Raji (cell line): ENCODE measurements around the gene C22orf42.

Source experiments
- POLR2A ChIP-seq: IDR thresholded peaks from 2 replicates; pipeline ENCODE4 v1.6.1; 2011; ENCODE audit warnings: low read depth, low read length, control low read depth; ENCODE audit not compliant: insufficient read depth

C22orf42 gene

GRCh38 chr22:32127904-32128303, 31.2 kb downstream of the C22orf42 start:
- TF ChIP-seq POLR2A = no peak

DNA sequence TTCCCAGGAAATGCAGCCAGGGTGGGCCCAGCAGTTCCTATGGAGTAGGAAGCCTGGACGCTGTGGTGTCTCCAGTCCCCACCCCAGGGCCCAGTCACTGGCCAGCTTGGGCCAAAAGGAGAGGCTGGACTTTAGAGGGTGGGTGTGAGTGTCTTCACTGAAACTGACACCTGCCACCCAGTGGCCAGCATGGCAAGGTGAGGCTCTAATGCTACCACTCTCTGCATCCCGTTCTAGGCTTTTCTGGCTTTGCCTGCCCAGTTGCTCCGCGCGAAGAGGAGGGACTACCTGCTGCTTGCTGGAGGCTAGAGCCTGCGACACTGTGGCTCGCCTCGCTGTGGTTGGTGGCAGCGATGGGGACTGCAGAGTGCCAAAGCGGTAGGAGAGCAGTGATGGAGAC, 35.4 kb downstream of the C22orf42 start:
- no peak for TF ChIP-seq POLR2A

GRCh38 chr22:32122899-32123298, 36.2 kb downstream of the C22orf42 start:
- no peak for TF ChIP-seq POLR2A

DNA sequence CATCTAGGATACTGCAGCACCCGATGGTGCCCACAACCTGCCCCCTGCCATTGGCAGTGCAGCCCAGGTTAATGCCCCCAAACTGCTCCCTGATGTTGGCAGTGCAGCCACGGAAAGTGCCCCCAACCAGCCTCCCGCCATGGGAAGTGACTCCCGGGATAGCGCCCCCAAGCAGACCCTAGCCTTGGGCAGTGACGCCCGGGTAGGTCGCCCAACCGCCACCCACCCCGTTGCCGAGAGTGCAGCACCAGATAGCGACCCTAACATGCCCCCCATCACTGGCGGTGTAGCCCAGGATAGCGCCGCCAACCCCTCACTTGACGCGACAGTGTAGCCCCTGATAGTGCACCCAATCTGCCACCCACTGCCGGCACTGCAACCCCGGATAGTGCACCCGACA, 38.5 kb downstream of the C22orf42 start:
- no peak for TF ChIP-seq POLR2A

- TF ChIP-seq POLR2A = no peak
Observed at GRCh38 chr22:32119568-32120235, 39.4 kb downstream of the C22orf42 start.

- no peak for TF ChIP-seq POLR2A
Observed at GRCh38 chr22:32112380-32112779, 46.7 kb downstream of the C22orf42 start.

DNA sequence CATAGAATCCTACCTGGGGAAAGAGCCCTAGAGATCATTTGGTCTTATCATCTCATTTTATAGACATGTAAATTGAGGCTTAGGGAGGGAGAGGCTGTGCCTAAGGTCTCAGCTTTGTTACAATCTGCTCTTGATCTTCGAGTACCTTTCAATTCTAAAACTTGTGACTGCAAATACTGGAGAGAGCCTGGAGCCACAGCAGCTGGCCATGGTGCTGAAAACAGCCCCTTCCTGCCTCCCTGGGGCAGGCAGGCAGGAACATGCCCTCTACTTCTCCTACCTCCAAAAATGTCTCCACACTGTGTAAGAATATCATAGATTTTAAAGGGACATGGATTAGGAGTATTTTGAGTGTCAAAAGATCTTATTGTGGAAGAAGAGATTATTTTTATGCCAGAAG, 52.2 kb downstream of the C22orf42 start:
- no peak for TF ChIP-seq POLR2A

DNA sequence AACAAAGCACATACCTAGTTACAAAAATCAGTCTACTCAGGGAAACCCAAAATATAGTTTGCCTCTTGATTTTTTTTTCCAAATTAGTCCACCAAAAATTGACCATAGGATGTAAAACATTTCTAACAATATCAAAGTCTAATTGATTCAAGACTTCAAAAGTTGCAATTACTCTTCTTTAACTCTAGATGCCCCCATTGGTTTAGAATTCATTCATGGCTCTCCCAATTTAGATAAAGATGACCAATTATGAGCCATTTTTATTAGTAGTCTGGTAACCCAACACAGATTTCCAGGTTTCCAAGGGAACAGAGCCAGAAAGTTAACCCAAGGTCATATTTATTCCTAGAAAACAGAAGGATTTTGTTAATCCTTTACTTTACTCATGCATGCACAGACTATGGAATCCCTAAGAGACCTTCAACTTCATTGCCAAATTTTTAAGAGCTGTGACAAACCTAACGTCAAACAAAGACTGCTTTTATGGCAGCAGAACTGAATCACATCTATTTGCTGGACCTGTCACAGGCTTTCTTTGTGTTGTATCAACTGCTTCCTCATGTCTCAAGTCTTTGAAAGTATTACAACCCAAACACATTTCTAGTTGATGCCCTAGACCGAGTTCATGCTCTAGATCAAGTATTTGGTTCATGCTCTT, 55.3 kb downstream of the C22orf42 start:
- TF ChIP-seq POLR2A = no peak

DNA sequence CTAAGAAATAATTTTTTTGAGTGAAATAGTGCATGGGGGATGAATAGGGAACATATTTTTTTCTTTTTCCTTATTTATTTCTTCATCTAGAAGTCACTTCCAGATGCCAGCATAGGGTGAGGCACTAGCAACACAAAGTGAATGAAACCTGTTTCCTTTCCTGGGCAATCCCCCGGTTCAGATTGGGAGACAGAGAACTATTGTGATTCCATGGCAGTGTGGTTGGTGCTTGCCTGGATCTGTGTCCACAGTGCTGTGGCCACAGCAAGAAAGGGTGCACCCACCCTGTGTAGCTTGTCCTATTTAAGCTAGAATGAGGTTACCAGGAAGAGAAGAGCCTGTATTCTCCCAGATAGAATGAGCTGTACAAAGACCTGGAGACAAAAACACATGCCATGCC, 58.4 kb downstream of the C22orf42 start:
- TF ChIP-seq POLR2A = no peak
